ENCODE measurements around the gene SCN4A.
"Not testable (repeated sequence)": the region's sequence is repeated elsewhere in the genome, so short reads cannot be mapped to it uniquely, and the experiment has no call there.

The SCN4A gene

GRCh38 chr17:63896524-63897354 lies 76.0 kb downstream of the SCN4A start, which contains the start of gene CSH1:
Gene CSH1 (minus strand): TSS chr17:63896574. CDS start chr17:63896511, 63 bp downstream.
- H3K36me3 Mint-ChIP-seq (ENCODE audit: low read depth); H3K27me3 Mint-ChIP-seq; H3K27ac Mint-ChIP-seq; DNase-seq; H3K4me3 Mint-ChIP-seq; H3K9me3 Mint-ChIP-seq: not testable (repeated sequence)
- H3K4me1 Mint-ChIP-seq (ENCODE audit: low read depth) = peaks cover 15% of the 10 kb centered on the region

GRCh38 chr17:63894821-63895220 lies 77.9 kb downstream of the SCN4A start:
- H3K9me3 Mint-ChIP-seq; H3K27me3 Mint-ChIP-seq; H3K27ac Mint-ChIP-seq; H3K4me3 Mint-ChIP-seq; H3K36me3 Mint-ChIP-seq (ENCODE audit: low read depth); DNase-seq: not testable (repeated sequence)
- H3K4me1 Mint-ChIP-seq (ENCODE audit: low read depth) = peaks cover 11% of the 10 kb centered on the region

GRCh38 chr17:63894021-63894420 lies 78.7 kb downstream of the SCN4A start:
- H3K27me3 Mint-ChIP-seq; H3K36me3 Mint-ChIP-seq (ENCODE audit: low read depth); H3K9me3 Mint-ChIP-seq; H3K4me3 Mint-ChIP-seq; DNase-seq; H3K27ac Mint-ChIP-seq; H3K4me1 Mint-ChIP-seq (ENCODE audit: low read depth): not testable (repeated sequence)

- not testable (repeated sequence) for H3K36me3 Mint-ChIP-seq (ENCODE audit: low read depth); H3K9me3 Mint-ChIP-seq; H3K4me3 Mint-ChIP-seq; H3K4me1 Mint-ChIP-seq (ENCODE audit: low read depth); DNase-seq; H3K27me3 Mint-ChIP-seq; H3K27ac Mint-ChIP-seq
These were observed 80.2 kb downstream of the SCN4A start for GRCh38 chr17:63892316-63893037.

- H3K27me3 Mint-ChIP-seq; H3K36me3 Mint-ChIP-seq (ENCODE audit: low read depth); H3K27ac Mint-ChIP-seq; H3K4me3 Mint-ChIP-seq; H3K4me1 Mint-ChIP-seq (ENCODE audit: low read depth); H3K9me3 Mint-ChIP-seq; DNase-seq: not testable (repeated sequence)
These were observed 83.5 kb downstream of the SCN4A start for GRCh38 chr17:63889026-63889848.
